Measurements from ENCODE around the gene BRINP3.

DNA sequence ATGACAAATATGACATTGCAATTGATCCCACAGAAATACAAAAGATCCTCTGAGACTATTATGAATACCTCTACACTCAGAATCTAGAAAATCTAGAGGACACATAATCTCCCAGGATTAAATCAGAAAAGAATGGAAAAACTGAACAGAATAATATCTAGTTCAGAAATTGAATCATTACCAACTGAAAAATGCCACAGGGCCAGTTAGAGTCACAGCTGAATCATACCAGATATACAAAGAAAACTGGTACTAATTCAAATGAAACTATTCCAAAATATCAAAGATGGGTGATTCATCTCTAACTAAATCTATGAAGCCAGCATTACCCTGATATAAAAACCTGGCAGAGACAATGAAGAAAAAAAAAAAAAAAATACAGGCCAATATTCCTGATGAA lies 149.3 kb downstream of the BRINP3 start:
- no peak for TF ChIP-seq CTCF (IDR thresholded peaks at IDR 0.05; ENCODE audit: extremely low read depth in 1 of 2, insufficient read depth in 1 of 2, low read depth in 1 of 2, low read length in 2 of 2)
- TF ChIP-seq POLR2AphosphoS5 (IDR thresholded peaks at IDR 0.05; ENCODE audit: insufficient read depth, low read depth, low read length): no peak
- no peak for TF ChIP-seq EZH2 (IDR thresholded peaks at IDR 0.05; ENCODE audit: borderline replicate concordance, low read depth, low read length, severe bottlenecking)
- TF ChIP-seq POLR2A (IDR thresholded peaks at IDR 0.05; ENCODE audit: low read depth, low read length): no peak
- no peak for TF ChIP-seq MYC (IDR thresholded peaks at IDR 0.05; ENCODE audit: low read depth, low read length)

Measured in endothelial cell of umbilical vein (primary cell).